Keratinocyte (primary cell): ENCODE results near the gene KRTAP2-3. TPM values are rescaled to one million over a fixed set of nuclear protein-coding genes. Genes with fewer than 3 reads are reported as not detected.
"Not testable (repeated sequence)": the region's sequence is repeated elsewhere in the genome, so short reads cannot be mapped to it uniquely, and the experiment has no call there.

ENCODE experiments used
- DNase-seq: peaks from one replicate; pipeline ENCODE4 v3.0.0-alpha.2; 2011; ENCODE audit warnings: low read depth, missing footprints, low spot score
- FAIRE-seq: peaks from 2 replicates; lab custom pipeline; 2011; peaks lifted over from hg19 to GRCh38; lab: Jason Lieb, UNC
- H2AFZ ChIP-seq: 2 replicates; pipeline ENCODE4 v1.6.0; 2012; ENCODE audit warnings: low read length, control low read depth, inconsistent platforms; ENCODE audit not compliant: control insufficient read depth
- H3K27ac ChIP-seq: 2 replicates; pipeline ENCODE4 v1.5.1; 2011; ENCODE audit warnings: low read length; ENCODE audit not compliant: control insufficient read depth, insufficient read depth
- H3K27me3 ChIP-seq: 3 replicates; pipeline ENCODE4 v1.6.0; 2011; ENCODE audit warnings: low read length; ENCODE audit not compliant: control insufficient read depth, insufficient read depth; ENCODE audit errors: extremely low read depth
- H3K36me3 ChIP-seq, 2 experiments: 2 replicates in 1 of 2; 3 replicates in 1 of 2; pipeline ENCODE4 v1.5.1; 2011; ENCODE audit warnings: low read length in 2 of 2, mild to moderate bottlenecking in 1 of 2; ENCODE audit not compliant: control insufficient read depth in 2 of 2, insufficient read depth in 2 of 2; ENCODE audit errors: extremely low read depth in 1 of 2
- H3K4me1 ChIP-seq: 3 replicates; pipeline ENCODE4 v1.5.1; 2011; ENCODE audit warnings: low read length; ENCODE audit not compliant: control insufficient read depth, insufficient read depth; ENCODE audit errors: extremely low read depth
- H3K4me2 ChIP-seq: 3 replicates; pipeline ENCODE4 v1.6.0; 2011; ENCODE audit warnings: low read depth, low read length; ENCODE audit not compliant: control insufficient read depth, insufficient read depth; ENCODE audit errors: extremely low read depth
- H3K4me3 ChIP-seq, 3 experiments: fragments of 200-600 bp in 1 of 3; sonication (generic) in 1 of 3; 2 replicates in 2 of 3; 3 replicates in 1 of 3; pipeline ENCODE4 v1.5.1; 2011 to 2016; ENCODE audit warnings: low read length in 3 of 3, mild to moderate bottlenecking in 3 of 3, control low read depth in 2 of 3, inconsistent platforms in 1 of 3, low read depth in 1 of 3, mixed read lengths in 1 of 3, mixed run types in 1 of 3, moderate library complexity in 1 of 3; ENCODE audit not compliant: control insufficient read depth in 2 of 3, insufficient read depth in 2 of 3; ENCODE audit errors: extremely low read depth in 1 of 3
- H3K79me2 ChIP-seq: 2 replicates; pipeline ENCODE4 v1.6.0; 2012; ENCODE audit warnings: low read length; ENCODE audit not compliant: control insufficient read depth, insufficient read depth
- H3K9ac ChIP-seq: 3 replicates; pipeline ENCODE4 v1.6.0; 2011; ENCODE audit warnings: low read length; ENCODE audit not compliant: control insufficient read depth, insufficient read depth; ENCODE audit errors: extremely low read depth
- H3K9me1 ChIP-seq: 3 replicates; pipeline ENCODE4 v1.6.0; 2011; ENCODE audit warnings: low read length; ENCODE audit not compliant: control insufficient read depth, insufficient read depth; ENCODE audit errors: extremely low read depth
- H3K9me3 ChIP-seq: 2 replicates; pipeline ENCODE4 v1.5.1; 2012; ENCODE audit warnings: low read depth, low read length; ENCODE audit not compliant: control insufficient read depth
- H4K20me1 ChIP-seq: 3 replicates; pipeline ENCODE4 v1.6.0; 2011; ENCODE audit warnings: low read length; ENCODE audit not compliant: control insufficient read depth, insufficient read depth; ENCODE audit errors: extremely low read depth
- CTCF ChIP-seq, 3 experiments: IDR thresholded peaks in 1 of 3; conservative IDR thresholded peaks in 1 of 3; optimal IDR thresholded peaks in 1 of 3; 2 replicates in 2 of 3; 3 replicates in 1 of 3; pipeline versions ENCODE3 to v1.5.1; 2011; ENCODE audit warnings: low read length in 3 of 3, mild to moderate bottlenecking in 3 of 3, moderate library complexity in 2 of 3, control low read depth in 1 of 3, inconsistent platforms in 1 of 3; ENCODE audit not compliant: insufficient read depth in 2 of 3; ENCODE audit errors: extremely low read depth in 1 of 3
- EZH2 ChIP-seq: IDR thresholded peaks from one replicate; pipeline ENCODE4 v1.6.1; 2012; ENCODE audit warnings: inconsistent platforms, mild to moderate bottlenecking, low read length, moderate library complexity
- dilution Hi-C: fragments of 300-500 bp; cut with MboI; formaldehyde crosslinking; loops from one replicate; pipeline ENCODE4 v1.7.0; 2020; ENCODE audit warnings: low sequenced_read_pairs; ENCODE audit not compliant: extremely low pct_ligation_motif_present
- polyA plus RNA-seq, 5 experiments: library from polyadenylated mRNA; depleted of rRNA in 3 of 5; stranded (reverse) in 3 of 5; stranded (forward) in 1 of 5; unstranded in 1 of 5; fragments of >200 nt; gene quantifications; 1 replicate in 1 of 5; 2 replicates in 3 of 5; 3 replicates in 1 of 5; pipeline versions ENCODE4 v1.2.1 to v1.2.3, GENCODE V29; 2011 to 2012; ENCODE audit warnings: missing spikeins in 2 of 5, low read depth in 1 of 5, low replicate concordance in 1 of 5

Gene KRTAP2-3
- polyA plus RNA-seq, 1 donor (not counting 4 experiments of a cell fraction or from before 2014, with no cell fraction given): 8.4 TPM

GRCh38 chr17:41049110-41049509, 10.8 kb downstream of the KRTAP2-3 start:
- H3K9ac ChIP-seq: no peak overlapping the region
- no peaks in the 10 kb centered on the region for H3K9me1 ChIP-seq
- no peaks in the 10 kb centered on the region for H3K27me3 ChIP-seq
- H2AFZ ChIP-seq: peak overlapping the region; percentile 32
- H3K79me2 ChIP-seq: no peaks in the 10 kb centered on the region
- H4K20me1 ChIP-seq: no peaks in the 10 kb centered on the region
- no peak overlapping the region for H3K4me3 ChIP-seq
- peaks cover 13% of the 10 kb centered on the region for H3K4me1 ChIP-seq
- FAIRE-seq (peak; percentile 70), DNase-seq (no peak)
- H3K27ac ChIP-seq: no peak overlapping the region
- no peaks in the 10 kb centered on the region for H3K9me3 ChIP-seq
- TF ChIP-seq EZH2 (no peak), CTCF (optimal IDR thresholded peaks at IDR 0.05 in 1 of 3, IDR thresholded peaks at IDR 0.05 in 1 of 3, conservative IDR thresholded peaks at IDR 0.05 in 1 of 3; ENCODE audit: extremely low read depth in 1 of 3, insufficient read depth in 2 of 3, low read length in 3 of 3) (no peak)
- H3K36me3 ChIP-seq: no peaks in the 10 kb centered on the region
- no peak overlapping the region for H3K4me2 ChIP-seq
- dilution Hi-C loops: no loop called here

GRCh38 chr17:41048441-41048840, 11.5 kb downstream of the KRTAP2-3 start:
- Histone ChIP-seq H3K4me3 (no peak overlapping the region), H3K9me1 (no peaks in the 10 kb centered on the region), H2AFZ (peak overlapping the region; percentile 32), H4K20me1 (no peaks in the 10 kb centered on the region), H3K9ac (no peak overlapping the region), H3K36me3 (no peaks in the 10 kb centered on the region), H3K4me1 (peaks cover 13% of the 10 kb centered on the region), H3K27ac (no peak overlapping the region), H3K4me2 (peak overlapping the region; percentile 31), H3K79me2 (no peaks in the 10 kb centered on the region), H3K9me3 (no peaks in the 10 kb centered on the region), H3K27me3 (no peaks in the 10 kb centered on the region)
- peak; percentile 91 for FAIRE-seq
- dilution Hi-C loops: no loop called here
- DNase-seq: no peak
- TF ChIP-seq EZH2 (no peak), CTCF (optimal IDR thresholded peaks at IDR 0.05 in 1 of 3, IDR thresholded peaks at IDR 0.05 in 1 of 3, conservative IDR thresholded peaks at IDR 0.05 in 1 of 3; ENCODE audit: extremely low read depth in 1 of 3, insufficient read depth in 2 of 3, low read length in 3 of 3) (no peak)

- H3K27ac ChIP-seq, H3K9ac ChIP-seq, dilution Hi-C loops, FAIRE-seq, H3K4me2 ChIP-seq, H3K36me3 ChIP-seq, H3K79me2 ChIP-seq, H2AFZ ChIP-seq, DNase-seq, H3K4me3 ChIP-seq, H3K9me1 ChIP-seq, H3K9me3 ChIP-seq, H3K27me3 ChIP-seq, H4K20me1 ChIP-seq: not testable (repeated sequence)
- H3K4me1 ChIP-seq: peaks cover 13% of the 10 kb centered on the region
Observed at GRCh38 chr17:41046735-41047465, 13.0 kb downstream of the KRTAP2-3 start, which contains the start of gene KRTAP2-1. TSS of gene KRTAP2-1 (minus strand) at chr17:41047316. CDS start at chr17:41047267, 49 bp downstream.
